GM18517 (cell line): Measurements from ENCODE around the gene NXPE2.
"Not testable (repeated sequence)": the region's sequence is repeated elsewhere in the genome, so short reads cannot be mapped to it uniquely, and the experiment has no call there.

Source experiments
- ATAC-seq: cut with Tn5 transposase; IDR thresholded peaks from one replicate; pipeline ENCODE4 v1.9.1; 2021; ENCODE audit warnings: mild to moderate bottlenecking, moderate library complexity; ENCODE audit not compliant: unreplicated experiment

Gene NXPE2

DNA sequence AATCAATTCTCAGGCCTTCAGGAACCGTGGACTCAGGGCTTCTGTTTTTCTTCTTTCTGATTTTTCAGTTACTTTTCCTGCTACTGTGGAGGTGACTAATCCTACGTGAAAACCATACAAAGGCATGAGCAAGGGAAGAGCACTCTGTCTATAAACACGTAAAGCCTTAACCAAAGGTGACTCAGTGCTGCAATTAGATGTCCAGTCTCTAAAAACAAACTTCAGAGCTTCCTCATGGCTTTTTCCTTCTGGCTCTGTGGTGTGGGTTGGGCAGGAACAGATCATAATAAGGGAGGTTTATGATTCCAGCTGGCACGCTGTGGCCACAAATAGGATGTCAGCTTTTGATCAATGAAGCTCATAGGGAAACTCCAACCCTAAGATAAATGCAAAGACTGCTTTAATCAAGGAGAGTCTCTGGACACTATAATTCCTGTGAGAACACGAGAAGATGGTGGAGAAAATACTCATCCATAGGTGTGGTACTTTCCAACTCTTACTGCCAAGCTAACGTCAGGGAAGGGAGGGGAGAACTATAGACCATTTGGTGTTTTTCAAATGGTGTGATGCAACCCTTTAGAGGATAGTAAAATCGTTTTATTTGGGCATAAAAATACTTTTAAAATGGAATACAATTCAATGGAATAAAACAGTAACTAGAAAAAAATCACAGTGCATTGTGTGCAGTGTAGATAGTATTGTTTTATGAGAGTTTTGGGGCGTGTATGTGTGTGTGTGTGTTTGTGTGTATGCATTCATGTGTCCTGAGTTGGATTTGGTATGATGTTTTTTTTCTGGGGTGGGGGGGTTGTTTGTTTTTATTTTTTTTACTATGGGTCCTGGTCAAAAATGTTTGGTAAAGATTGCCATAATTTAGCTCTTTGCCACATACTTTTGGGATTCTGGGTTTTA, at the start of gene NXPE2:
Gene NXPE2, plus strand, starts transcription at position 403 of the 912 bp plus-strand sequence. Its CDS starts 49 bp downstream, at position 452.
- ATAC-seq, result no peak

DNA sequence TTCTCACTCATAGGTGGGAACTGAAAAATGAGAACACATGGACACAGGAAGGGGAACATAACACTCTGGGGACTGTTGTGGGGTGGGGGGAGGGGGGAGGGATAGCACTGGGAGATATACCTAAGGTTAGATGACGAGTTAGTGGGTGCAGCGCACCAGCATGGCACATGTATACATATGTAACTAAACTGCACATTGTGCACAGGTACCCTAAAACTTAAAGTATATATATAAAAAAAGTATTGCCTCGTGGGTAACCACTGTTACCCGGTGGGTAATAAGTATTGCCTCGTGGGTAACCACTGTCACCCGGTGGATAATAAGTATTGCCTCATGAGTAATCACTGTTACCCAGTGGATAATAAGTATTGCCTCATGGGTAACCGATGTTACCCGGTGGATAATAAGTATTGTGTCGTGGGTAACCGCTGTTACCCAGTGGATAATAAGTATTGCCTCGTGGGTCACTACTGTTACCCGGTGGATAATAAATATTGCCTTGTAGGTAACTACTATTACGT, 46.8 kb upstream of the NXPE2 start:
- ATAC-seq, result not testable (repeated sequence)

GRCh38 chr11:114639440-114639839, 38.9 kb upstream of the NXPE2 start:
- ATAC-seq, result not testable (repeated sequence)

- ATAC-seq, result no peak
Observed at GRCh38 chr11:114650661-114651060, 27.7 kb upstream of the NXPE2 start.

DNA sequence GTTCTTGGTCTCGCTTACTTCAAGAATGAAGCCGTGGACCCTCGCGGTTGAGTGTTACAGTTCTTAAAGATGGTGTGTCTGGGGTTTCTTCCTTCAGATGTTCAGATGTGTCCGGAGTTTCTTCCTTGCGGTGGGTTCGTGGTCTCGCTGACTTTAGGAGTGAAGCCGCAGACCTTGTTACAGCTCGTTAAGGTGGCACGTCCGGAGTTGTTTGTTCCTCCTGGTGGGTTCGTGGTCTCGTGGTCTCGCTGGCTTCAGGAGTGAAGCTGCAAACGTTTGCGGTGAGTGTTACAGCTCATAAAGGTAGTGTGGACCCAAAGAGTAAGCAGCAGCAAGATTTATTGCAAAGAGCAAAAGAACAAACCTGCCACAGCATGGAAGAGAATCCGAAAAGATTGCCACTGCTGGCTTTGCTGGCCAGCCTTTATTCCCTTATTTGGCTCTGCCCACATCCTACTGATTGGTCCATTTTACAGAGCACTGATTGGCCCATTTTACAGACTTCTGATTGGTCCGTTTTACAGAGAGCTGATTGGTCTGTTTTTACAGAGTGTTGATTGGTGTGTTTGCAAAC, 27.1 kb upstream of the NXPE2 start:
- no peak for ATAC-seq

GRCh38 chr11:114653148-114653547, 25.2 kb upstream of the NXPE2 start:
- ATAC-seq, result no peak

DNA sequence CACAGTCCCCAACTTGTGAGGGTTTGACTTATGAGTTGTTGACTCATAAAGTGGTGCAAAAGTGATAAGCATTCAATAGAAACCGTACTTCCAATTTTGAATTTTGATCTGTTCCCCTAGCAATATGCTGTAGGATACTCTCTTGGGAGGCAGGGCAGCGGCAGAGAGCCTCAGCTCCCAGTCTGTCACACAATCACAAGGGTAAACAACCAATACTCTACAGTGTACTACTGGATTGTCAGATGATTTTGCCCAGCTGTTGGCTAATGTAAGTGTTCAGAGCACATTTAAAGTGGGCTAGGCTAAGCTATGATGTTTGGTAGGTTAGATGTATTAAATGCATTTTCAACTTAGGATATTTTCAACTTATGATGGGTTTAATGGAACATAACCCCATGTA, 13.7 kb upstream of the NXPE2 start:
- ATAC-seq, result no peak

DNA sequence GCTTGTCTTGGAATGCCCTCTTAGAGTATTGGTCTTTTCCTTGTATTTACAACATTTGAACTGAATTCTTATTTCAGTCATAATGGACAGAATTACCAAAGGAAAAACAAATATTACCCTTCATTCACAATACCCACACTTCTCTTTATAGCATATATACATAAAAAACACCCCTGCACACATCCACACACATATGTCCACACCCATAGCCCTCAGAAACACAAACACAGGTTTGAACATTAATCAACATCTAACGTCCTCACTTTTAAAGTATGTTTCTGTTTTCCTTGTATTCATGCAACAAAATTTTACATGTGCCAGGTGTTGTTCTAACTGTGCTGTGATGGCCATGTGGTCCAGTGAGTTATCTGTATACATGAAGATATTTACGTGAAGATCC, 11.6 kb upstream of the NXPE2 start:
- ATAC-seq, result no peak

DNA sequence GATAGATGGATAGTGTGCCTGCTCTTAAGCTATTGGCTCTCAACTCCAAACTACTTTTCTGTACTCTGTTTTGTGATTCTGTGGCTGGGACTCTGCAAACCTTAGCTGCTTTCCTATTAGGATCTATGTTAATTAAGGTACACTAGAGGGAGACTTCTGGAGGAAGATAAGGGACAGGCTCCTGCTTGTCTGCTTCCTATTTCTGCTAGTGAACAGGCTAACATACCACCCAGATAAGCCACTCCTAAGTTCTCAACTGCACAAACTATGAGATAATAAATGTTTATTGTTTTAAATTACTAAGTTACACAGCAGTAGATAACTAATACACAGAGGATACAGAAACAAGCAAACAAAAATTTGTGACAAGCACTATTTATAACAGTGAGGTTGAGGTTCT, 10.2 kb upstream of the NXPE2 start:
- no peak for ATAC-seq

DNA sequence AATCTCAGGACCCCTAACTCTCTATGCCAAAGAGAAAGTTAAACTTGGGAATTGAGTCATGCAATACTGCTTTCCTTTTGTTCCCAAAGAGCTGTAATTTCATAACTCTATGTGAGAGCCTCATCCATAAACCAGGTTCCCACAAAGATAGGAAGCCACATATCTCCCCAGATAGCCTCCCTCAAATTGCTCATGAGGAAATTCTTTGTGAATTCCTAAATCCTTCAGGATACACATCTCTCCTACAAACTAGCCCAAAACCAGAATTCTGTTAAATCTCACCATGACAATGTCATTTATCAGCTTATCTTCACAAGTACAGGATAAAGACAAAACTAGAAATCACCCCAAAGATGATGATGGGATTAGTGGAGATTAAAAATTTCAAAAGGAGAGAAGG, 4.7 kb upstream of the NXPE2 start:
- no peak for ATAC-seq

- no peak for ATAC-seq
Observed at GRCh38 chr11:114679505-114679904, 1.2 kb downstream of the NXPE2 start.

DNA sequence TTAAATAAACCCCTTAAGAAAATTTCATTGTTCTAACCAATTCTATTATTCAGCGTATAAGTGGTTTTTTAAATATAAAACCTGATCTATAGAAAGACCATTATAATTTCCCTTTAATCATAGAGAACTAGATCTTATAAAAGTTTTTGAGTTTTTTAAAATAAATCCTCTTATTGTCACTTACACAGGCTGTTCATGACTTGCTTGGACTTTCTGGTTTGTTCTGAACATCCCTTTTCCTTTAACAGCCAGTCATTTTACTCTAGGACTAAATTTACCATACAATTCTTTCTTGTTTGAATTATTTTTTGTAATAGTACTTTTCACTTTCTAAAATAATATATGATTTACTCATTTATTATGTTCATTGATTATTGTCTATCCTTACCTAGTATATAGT, 4.7 kb downstream of the NXPE2 start:
- no peak for ATAC-seq

DNA sequence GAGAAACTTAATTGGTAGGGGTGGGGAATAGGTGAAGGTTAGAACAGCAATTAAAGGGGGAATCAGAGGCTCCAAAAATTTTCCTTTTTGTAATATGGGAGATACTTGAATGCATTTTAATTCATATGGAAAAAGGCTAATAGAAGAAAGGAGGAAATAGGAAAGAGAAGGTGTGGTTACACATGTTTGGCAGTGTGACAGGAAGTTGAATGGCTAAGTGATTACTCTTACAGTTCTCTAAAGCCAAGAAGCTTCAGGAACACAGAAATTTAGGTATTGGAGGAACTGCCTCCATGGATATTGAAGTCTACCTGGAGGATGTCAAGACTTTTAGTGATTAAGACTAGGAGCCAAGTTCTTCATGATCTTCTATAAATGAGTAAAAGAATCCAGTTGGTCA, 6.3 kb downstream of the NXPE2 start:
- ATAC-seq, result no peak

DNA sequence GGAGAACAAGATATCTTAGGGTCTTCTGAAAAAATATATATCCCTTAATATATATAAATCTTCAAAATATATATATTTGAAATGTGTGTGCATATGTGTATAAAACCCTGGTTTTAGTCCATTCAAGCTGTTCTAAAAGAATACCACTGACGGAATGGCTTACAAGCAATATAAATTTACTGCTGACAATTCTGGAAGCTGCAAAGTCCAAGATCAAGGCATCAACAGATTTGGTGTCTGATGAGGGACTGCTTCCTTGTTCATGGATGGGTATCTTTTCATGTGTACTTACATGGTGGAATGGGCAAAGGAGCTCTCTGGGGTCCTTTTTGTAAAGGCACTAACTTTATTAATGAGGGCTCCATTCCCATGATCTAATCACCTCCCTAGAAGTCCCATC, 6.8 kb downstream of the NXPE2 start:
- ATAC-seq, result no peak

DNA sequence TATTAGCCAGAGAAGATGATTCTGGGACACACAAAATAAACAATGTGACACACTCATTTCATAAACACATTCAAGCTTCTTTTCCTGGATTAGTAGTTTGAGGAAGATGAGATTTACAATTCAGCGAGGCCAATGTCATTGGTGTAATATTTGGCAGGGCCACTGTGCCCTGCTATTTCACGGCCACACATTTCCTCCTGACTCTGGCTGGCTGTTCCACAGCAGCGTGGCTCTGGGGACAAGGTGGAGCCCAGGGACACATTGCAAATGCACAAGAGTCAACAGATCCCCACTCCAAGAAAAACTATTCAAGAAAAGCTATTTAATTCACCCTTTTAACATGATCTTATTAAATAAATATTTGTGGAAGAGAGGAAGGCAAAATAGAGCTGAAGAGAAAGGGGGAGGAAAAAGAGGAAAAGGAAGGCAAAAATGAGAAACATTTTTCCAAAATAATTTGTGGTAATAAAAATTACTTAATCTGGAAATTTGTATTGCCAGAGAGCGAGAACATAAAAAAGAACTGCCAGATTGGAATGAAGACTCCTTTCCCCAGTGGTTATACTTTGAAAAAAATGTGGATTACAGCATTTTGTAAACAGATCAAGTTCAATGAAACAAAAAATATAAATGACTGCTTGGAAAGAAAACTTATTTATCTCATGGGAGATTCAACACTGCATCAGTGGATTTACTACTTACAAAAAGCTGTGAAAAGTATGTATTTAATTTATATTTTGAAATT, 27.1 kb downstream of the NXPE2 start:
- ATAC-seq, result no peak

GRCh38 chr11:114709960-114710359, 31.6 kb downstream of the NXPE2 start:
- ATAC-seq, result no peak

- no peak for ATAC-seq
Observed at GRCh38 chr11:114713756-114714155, 35.4 kb downstream of the NXPE2 start.

GRCh38 chr11:114719562-114719961, 41.2 kb downstream of the NXPE2 start:
- no peak for ATAC-seq

- no peak for ATAC-seq
Observed at GRCh38 chr11:114724916-114725524, 46.7 kb downstream of the NXPE2 start.

GRCh38 chr11:114725623-114726022, 47.3 kb downstream of the NXPE2 start:
- ATAC-seq, result no peak

DNA sequence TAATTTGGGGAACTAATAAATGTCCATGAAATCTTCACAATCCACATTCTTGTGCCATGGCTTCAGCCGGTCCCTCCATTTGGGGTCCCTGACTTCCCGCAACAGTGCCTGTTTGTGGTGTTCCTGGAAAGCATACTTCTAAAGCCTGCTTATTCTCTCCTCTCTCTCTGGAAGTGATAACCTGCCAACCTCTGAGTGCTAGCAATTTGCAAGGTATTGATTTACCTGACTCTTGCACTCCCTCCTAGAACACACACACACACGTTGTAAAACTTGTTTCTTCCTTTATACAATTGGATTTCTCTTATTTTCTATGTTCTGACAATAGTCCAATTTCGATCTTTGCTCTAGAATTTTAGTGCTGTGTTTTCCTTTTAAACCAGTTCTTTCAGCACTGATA, 58.5 kb downstream of the NXPE2 start:
- no peak for ATAC-seq
